ENCODE results near the gene PRKCB.

DNA sequence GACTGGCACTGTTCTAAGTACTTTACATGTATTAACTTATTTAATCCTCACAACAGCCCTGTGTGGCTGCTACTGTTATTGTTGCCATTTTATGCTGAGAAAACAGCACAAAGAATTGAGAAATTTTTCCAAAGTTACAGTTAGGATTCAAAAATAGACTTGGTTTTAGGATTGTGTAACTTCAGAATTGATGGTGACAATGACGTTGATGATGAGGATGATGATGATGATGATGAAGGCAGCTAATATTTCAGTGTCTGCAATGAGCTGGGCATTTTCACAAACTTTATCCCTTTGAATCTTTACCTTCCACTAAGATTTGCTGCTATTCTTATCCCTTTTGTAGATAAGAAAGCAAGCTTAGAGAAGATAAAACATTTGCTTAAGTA is 22.1 kb downstream of the PRKCB start:
- TF ChIP-seq, protein P1, sequence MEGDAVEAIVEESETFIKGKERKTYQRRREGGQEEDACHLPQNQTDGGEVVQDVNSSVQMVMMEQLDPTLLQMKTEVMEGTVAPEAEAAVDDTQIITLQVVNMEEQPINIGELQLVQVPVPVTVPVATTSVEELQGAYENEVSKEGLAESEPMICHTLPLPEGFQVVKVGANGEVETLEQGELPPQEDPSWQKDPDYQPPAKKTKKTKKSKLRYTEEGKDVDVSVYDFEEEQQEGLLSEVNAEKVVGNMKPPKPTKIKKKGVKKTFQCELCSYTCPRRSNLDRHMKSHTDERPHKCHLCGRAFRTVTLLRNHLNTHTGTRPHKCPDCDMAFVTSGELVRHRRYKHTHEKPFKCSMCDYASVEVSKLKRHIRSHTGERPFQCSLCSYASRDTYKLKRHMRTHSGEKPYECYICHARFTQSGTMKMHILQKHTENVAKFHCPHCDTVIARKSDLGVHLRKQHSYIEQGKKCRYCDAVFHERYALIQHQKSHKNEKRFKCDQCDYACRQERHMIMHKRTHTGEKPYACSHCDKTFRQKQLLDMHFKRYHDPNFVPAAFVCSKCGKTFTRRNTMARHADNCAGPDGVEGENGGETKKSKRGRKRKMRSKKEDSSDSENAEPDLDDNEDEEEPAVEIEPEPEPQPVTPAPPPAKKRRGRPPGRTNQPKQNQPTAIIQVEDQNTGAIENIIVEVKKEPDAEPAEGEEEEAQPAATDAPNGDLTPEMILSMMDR (conservative IDR thresholded peaks at IDR 0.05 in 1 of 2, IDR thresholded peaks at IDR 0.05 in 1 of 2; ENCODE audit: extremely low read depth in 1 of 2, insufficient read depth in 1 of 2, low read depth in 1 of 2, low read length in 2 of 2) = no peak
- TF ChIP-seq EZH2 (IDR thresholded peaks at IDR 0.05; ENCODE audit: borderline replicate concordance, low read length) = no peak
